Naive thymus-derived CD4-positive, alpha-beta T cell (primary cell): ENCODE measurements around the gene PTCD3. TPM values are rescaled to one million over a fixed set of nuclear protein-coding genes. Genes with fewer than 3 reads are reported as not detected.

ENCODE experiments used
- ATAC-seq: fragments of 150-1000 bp; cut with Tn5 transposase; 2 replicates; pipeline ENCODE4 v1.10.0; 2021; ENCODE audit warnings: mild to moderate bottlenecking, moderate library complexity
- CTCF ChIA-PET: fragments of 350-600 bp; sonication (Branson Sonifier 250); formaldehyde crosslinking; loops from one replicate; lab custom pipeline; 2021; ENCODE audit warnings: antibody characterized with exemption; lab: Charles Lee
- POLR2A ChIA-PET: fragments of 350-600 bp; sonication (Branson Sonifier 250); formaldehyde crosslinking; loops from one replicate; lab custom pipeline; 2021; ENCODE audit warnings: antibody characterized with exemption, inconsistent platforms; lab: Charles Lee
- DNase-seq, 9 donors: peaks; one replicate each; pipeline versions ENCODE4 v3.0.0 to v3.0.0-alpha.2; 2020 to 2022; ENCODE audit warnings: mixed read lengths in 1 of 9
- H3K27ac ChIP-seq: one replicate; pipeline ENCODE4 v1.7.0; 2013; ENCODE audit warnings: mild to moderate bottlenecking, low read depth, low read length, moderate library complexity
- H3K27me3 ChIP-seq, 2 donors: one replicate each; pipeline ENCODE4 v1.7.0; 2013; ENCODE audit warnings: low read length in 2 of 2, mild to moderate bottlenecking in 2 of 2, moderate library complexity in 2 of 2; ENCODE audit not compliant: control insufficient read depth in 2 of 2, insufficient read depth in 2 of 2
- H3K36me3 ChIP-seq, 3 experiments: 1 replicate in 2 of 3; 2 replicates in 1 of 3; pipeline ENCODE4 v1.7.0; 2013; ENCODE audit warnings: low read length in 3 of 3, mild to moderate bottlenecking in 3 of 3, moderate library complexity in 1 of 3; ENCODE audit not compliant: insufficient read depth in 3 of 3, control insufficient read depth in 2 of 3
- H3K4me1 ChIP-seq, 2 donors: one replicate each; pipeline ENCODE4 v1.7.0; 2013; ENCODE audit warnings: low read length in 2 of 2, mild to moderate bottlenecking in 2 of 2, moderate library complexity in 1 of 2; ENCODE audit not compliant: control insufficient read depth in 2 of 2, insufficient read depth in 2 of 2
- H3K4me3 ChIP-seq: 2 replicates; pipeline ENCODE4 v1.7.0; 2013; ENCODE audit warnings: mild to moderate bottlenecking, low read length
- H3K9me3 ChIP-seq, 3 experiments: 1 replicate in 2 of 3; 2 replicates in 1 of 3; pipeline ENCODE4 v1.7.0; 2013; ENCODE audit warnings: low read length in 3 of 3; ENCODE audit not compliant: control insufficient read depth in 2 of 3
- H3K27ac Mint-ChIP-seq, 9 donors: one replicate each; pipeline ENCODE4 v1.8.0; 2020 to 2022; ENCODE audit warnings: mixed read lengths in 9 of 9, mild to moderate bottlenecking in 8 of 9, moderate library complexity in 5 of 9, inconsistent platforms in 2 of 9
- H3K27me3 Mint-ChIP-seq, 5 donors: one replicate each; pipeline ENCODE4 v1.8.0; 2021 to 2022; ENCODE audit warnings: mixed read lengths in 5 of 5, mild to moderate bottlenecking in 1 of 5
- H3K36me3 Mint-ChIP-seq, 5 donors: one replicate each; pipeline ENCODE4 v1.8.0; 2020 to 2022; ENCODE audit warnings: mixed read lengths in 5 of 5, mild to moderate bottlenecking in 3 of 5, inconsistent platforms in 1 of 5
- H3K4me1 Mint-ChIP-seq, 7 donors: one replicate each; pipeline ENCODE4 v1.8.0; 2020 to 2022; ENCODE audit warnings: mixed read lengths in 7 of 7, mild to moderate bottlenecking in 3 of 7, inconsistent platforms in 1 of 7
- H3K4me3 Mint-ChIP-seq, 10 donors: one replicate each; pipeline ENCODE4 v1.8.0; 2020 to 2022; ENCODE audit warnings: mild to moderate bottlenecking in 10 of 10, mixed read lengths in 10 of 10, moderate library complexity in 6 of 10, inconsistent platforms in 2 of 10
- H3K9me3 Mint-ChIP-seq, 11 donors: one replicate each; pipeline ENCODE4 v1.8.0; 2020 to 2022; ENCODE audit warnings: mixed read lengths in 11 of 11, mild to moderate bottlenecking in 4 of 11, inconsistent platforms in 1 of 11, moderate library complexity in 1 of 11
- intact Hi-C, 2 donors: fragments of 100-400 bp; cut with micrococcal nuclease; formaldehyde crosslinking; loops; one replicate each; pipeline ENCODE4 v1.15.1; 2023
- polyA plus RNA-seq, 2 donors: library from polyadenylated mRNA; unstranded; fragments of 300-500 nt; fragmentation: Illumina TruSeq; gene quantifications; one replicate each; pipeline ENCODE4 v1.2.3, GENCODE V29; 2021
- total RNA-seq, 6 experiments: library from RNA in 5 of 6; stranded (reverse) in 5 of 6; gene quantifications; 1 replicate in 5 of 6; 2 replicates in 1 of 6; pipeline ENCODE4 v1.2.3 and lab custom pipeline; 2021 to 2026

Gene PTCD3
- total and polyA plus RNA-seq, 7 experiments from 2014 or later = 47.5 to 207 (median 150) TPM

DNA sequence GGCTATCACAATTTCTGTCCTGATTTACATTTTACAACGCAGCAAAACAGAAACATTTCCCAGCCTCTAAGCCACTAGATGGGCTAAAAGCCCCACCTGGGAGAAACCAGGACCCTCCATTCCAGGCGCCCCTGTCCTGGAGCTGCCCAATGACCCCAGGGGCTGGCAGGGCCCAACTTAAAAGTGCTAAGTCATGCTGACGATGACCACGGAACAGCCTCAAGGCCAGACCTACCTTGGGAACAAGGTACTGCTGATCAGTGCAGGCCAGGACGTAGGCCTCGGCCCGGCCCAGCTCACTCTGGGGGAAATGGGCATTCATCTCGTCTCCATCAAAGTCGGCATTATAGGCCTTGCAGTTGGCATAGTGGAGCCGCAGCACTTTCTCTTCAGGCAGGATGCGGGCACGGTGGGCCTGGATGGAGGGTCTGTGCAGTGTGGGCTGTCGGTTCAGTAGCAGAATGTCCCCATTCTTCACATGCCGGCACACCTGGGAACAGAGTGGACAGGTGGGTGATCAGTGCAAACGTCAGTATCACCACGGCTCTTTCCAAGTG lies 36.2 kb upstream of the PTCD3 start:
- ATAC-seq (no peak), DNase-seq (no peak)
- Mint-ChIP-seq H3K27me3 (no peaks in the 10 kb centered on the region), H3K27ac (peak overlapping the region in 1 of 9 donors; percentile 18), H3K4me3 (no peak overlapping the region), H3K4me1 (peaks cover 10 to 37% (median 13%) of the 10 kb centered on the region in 7 donors), H3K36me3 (peaks cover 26 to 68% (median 50%) of the 10 kb centered on the region in 5 donors), H3K9me3 (peaks cover 0 to 6% (median 0%) of the 10 kb centered on the region in 11 donors)
- H3K4me1 ChIP-seq = peaks cover 12 to 14% of the 10 kb centered on the region in 2 donors
- H3K27ac ChIP-seq = no peak overlapping the region
- H3K4me3 ChIP-seq = no peak overlapping the region
- ChIA-PET CTCF (interaction anchor here (1.5 kb wide), 1 partner anchor 10 kb away, joined by 3 read pairs; no protein-coding TSS in a partner anchor), POLR2A (interaction anchor here (1.1 to 1.2 kb wide), 2 partner anchors 33 to 183 kb away, joined by 3 to 5 read pairs; no protein-coding TSS in a partner anchor)
- H3K9me3 ChIP-seq = no peaks in the 10 kb centered on the region
- H3K27me3 ChIP-seq = no peaks in the 10 kb centered on the region
- intact Hi-C loops = no loop called here
- peaks cover 5 to 72% (median 9%) of the 10 kb centered on the region in 3 experiments for H3K36me3 ChIP-seq

DNA sequence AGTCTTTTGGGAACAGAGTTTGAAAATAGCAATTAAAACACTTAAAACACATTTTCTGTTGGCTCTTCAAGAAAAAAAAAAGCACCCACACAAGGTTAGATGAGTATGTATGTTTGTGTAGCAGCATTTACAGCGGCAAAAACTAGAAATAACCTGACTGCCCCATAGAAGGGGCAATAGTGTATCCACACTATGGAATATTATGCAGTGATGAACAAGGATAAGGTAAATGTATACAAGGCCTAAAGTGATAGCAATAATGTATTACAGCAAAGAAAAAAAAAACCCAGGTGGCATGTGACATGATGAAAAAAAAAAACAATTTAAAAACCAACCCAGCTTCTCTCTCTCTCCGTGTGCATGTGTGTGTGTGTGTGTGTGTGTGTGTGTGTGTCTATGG lies 35.2 kb upstream of the PTCD3 start:
- Histone ChIP-seq H3K27me3 (no peaks in the 10 kb centered on the region), H3K27ac (no peak overlapping the region), H3K4me3 (no peak overlapping the region), H3K4me1 (peaks cover 12 to 14% of the 10 kb centered on the region in 2 donors), H3K9me3 (no peaks in the 10 kb centered on the region), H3K36me3 (peaks cover 5 to 67% (median 9%) of the 10 kb centered on the region in 3 experiments)
- Mint-ChIP-seq H3K27me3 (no peaks in the 10 kb centered on the region), H3K36me3 (peaks cover 18 to 61% (median 40%) of the 10 kb centered on the region in 5 donors), H3K9me3 (peaks cover 0 to 6% (median 0%) of the 10 kb centered on the region in 11 donors), H3K4me1 (peaks cover 10 to 33% (median 13%) of the 10 kb centered on the region in 7 donors), H3K4me3 (no peak overlapping the region), H3K27ac (no peak overlapping the region)
- ATAC-seq (no peak), DNase-seq (no peak)
- CTCF ChIA-PET = interaction anchor here (1.1 kb wide), 1 partner anchor 35 kb away, joined by 3 read pairs; no protein-coding TSS in a partner anchor
- POLR2A ChIA-PET = no interaction called here
- intact Hi-C loops = no loop called here

DNA sequence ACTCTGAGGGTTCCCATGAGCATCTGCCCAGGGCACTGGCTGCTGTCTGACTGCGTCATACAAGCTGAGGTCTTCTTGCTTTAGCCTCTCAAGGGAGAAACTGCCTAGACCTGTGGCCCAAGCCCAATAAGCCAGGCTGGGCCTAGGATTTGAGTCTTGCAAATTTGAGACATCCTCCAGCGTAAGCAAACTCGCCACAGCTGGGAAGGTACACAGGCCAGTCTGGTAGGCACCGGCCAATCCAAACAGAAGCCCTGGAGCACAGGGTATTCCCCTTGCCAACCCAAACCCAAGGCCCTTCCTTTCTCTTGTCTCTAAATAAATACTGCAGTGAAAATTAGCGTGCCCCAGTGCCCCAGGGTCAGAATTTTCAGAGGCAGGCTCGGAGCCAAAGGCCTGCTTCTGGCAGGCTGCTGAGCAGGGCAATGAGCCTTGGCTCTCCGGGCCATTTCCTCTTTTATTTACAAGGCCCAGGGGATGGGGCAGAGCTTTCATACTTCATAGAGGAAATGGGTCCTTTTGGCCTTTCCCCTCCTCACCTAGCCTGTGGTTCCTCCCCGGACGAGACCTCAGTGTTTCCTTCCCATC lies 33.7 kb upstream of the PTCD3 start:
- H3K36me3 Mint-ChIP-seq = peaks cover 18 to 52% (median 36%) of the 10 kb centered on the region in 5 donors
- Histone ChIP-seq H3K9me3 (no peaks in the 10 kb centered on the region), H3K27ac (no peak overlapping the region), H3K36me3 (peaks cover 5 to 75% (median 9%) of the 10 kb centered on the region in 3 experiments), H3K27me3 (no peaks in the 10 kb centered on the region), H3K4me3 (no peak overlapping the region), H3K4me1 (peaks cover 12 to 14% of the 10 kb centered on the region in 2 donors)
- ChIA-PET POLR2A (interaction anchor here (0.9 kb wide), 1 partner anchor 240 kb away, joined by 3 read pairs; no protein-coding TSS in a partner anchor), CTCF (interaction anchor here (0.6 kb wide), 1 partner anchor 219 kb away, joined by 3 read pairs; no protein-coding TSS in a partner anchor)
- H3K4me3 Mint-ChIP-seq = no peak overlapping the region
- intact Hi-C loops = no loop called here
- peaks cover 10 to 37% (median 13%) of the 10 kb centered on the region in 7 donors for H3K4me1 Mint-ChIP-seq
- H3K27ac Mint-ChIP-seq = peak overlapping the region in 7 of 9 donors; percentile 54 to 74 (median 59)
- ATAC-seq (peak; percentile 51), DNase-seq (no peak)
- peaks cover 0 to 6% (median 0%) of the 10 kb centered on the region in 11 donors for H3K9me3 Mint-ChIP-seq
- no peaks in the 10 kb centered on the region for H3K27me3 Mint-ChIP-seq

DNA sequence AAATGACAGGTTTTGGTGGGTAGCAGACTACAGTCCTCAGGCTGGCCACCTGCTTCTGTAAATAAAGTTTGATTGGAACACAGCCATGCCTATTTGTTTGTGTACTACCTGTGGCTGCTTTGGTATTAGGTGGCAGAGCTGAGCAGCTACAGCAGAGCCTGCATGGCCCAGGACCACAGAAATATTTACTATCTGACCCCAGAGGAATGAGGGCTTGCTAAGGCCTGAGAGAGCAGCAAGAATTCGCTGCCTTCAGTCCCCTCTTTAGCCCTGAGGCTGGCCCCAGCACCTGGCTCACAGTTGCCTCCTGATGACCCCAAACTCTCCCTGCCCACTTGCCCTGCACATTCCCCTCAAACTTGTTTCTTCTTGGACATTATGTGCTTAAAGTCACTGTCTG lies 32.8 kb upstream of the PTCD3 start:
- H3K36me3 Mint-ChIP-seq = peaks cover 18 to 52% (median 38%) of the 10 kb centered on the region in 5 donors
- DNase-seq = no peak
- peaks cover 6 to 10% of the 10 kb centered on the region in 2 donors for H3K4me1 ChIP-seq
- H3K9me3 Mint-ChIP-seq = peaks cover 0 to 6% (median 0%) of the 10 kb centered on the region in 11 donors
- intact Hi-C loops = no loop called here
- ATAC-seq = no peak
- H3K4me3 ChIP-seq = no peak overlapping the region
- peaks cover 5 to 39% (median 8%) of the 10 kb centered on the region in 7 donors for H3K4me1 Mint-ChIP-seq
- H3K36me3 ChIP-seq = peaks cover 5 to 84% (median 9%) of the 10 kb centered on the region in 3 experiments
- no peaks in the 10 kb centered on the region for H3K27me3 Mint-ChIP-seq
- CTCF ChIA-PET = interaction anchor here (0.6 kb wide), 1 partner anchor 220 kb away, joined by 3 read pairs; no protein-coding TSS in a partner anchor
- no peak overlapping the region for H3K4me3 Mint-ChIP-seq
- peak overlapping the region in 3 of 9 donors; percentile 3 to 71 (median 30) for H3K27ac Mint-ChIP-seq
- H3K27ac ChIP-seq = no peak overlapping the region
- H3K9me3 ChIP-seq = no peaks in the 10 kb centered on the region
- POLR2A ChIA-PET = no interaction called here
- H3K27me3 ChIP-seq = no peaks in the 10 kb centered on the region

DNA sequence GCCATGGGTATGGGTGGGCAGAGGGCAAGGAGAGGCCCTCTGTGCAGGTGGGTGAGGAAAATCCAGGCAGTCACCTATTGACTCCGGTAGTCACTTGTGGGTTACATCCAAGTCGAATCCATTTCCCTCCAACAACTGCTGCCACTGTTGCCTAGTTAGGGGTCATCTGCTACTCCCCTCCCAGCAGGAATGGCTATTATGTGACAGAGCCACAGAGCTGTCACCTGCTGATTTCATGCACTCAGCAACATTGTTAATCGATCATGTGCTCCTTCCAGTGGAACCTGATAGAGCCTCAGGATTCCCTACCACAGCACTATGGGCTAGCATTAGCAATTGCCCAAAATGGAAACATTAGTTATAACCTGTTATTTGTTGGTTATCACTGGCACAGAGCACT lies 31.8 kb upstream of the PTCD3 start:
- H3K9me3 ChIP-seq = no peaks in the 10 kb centered on the region
- H3K4me1 Mint-ChIP-seq = peaks cover 2 to 40% (median 15%) of the 10 kb centered on the region in 7 donors
- DNase-seq (no peak), ATAC-seq (no peak)
- H3K9me3 Mint-ChIP-seq = peaks cover 0 to 6% (median 0%) of the 10 kb centered on the region in 11 donors
- ChIA-PET CTCF (interaction anchor here (1.0 kb wide), 1 partner anchor 247 kb away, joined by 3 read pairs; no protein-coding TSS in a partner anchor), POLR2A (no interaction called here)
- peak overlapping the region in 1 of 9 donors; percentile 28 for H3K27ac Mint-ChIP-seq
- intact Hi-C loops = no loop called here
- no peaks in the 10 kb centered on the region for H3K27me3 ChIP-seq
- no peaks in the 10 kb centered on the region for H3K27me3 Mint-ChIP-seq
- no peak overlapping the region for H3K4me3 ChIP-seq
- peaks cover 15 to 48% (median 37%) of the 10 kb centered on the region in 5 donors for H3K36me3 Mint-ChIP-seq
- peaks cover 5 to 76% (median 6%) of the 10 kb centered on the region in 3 experiments for H3K36me3 ChIP-seq
- no peak overlapping the region for H3K27ac ChIP-seq
- H3K4me3 Mint-ChIP-seq = no peak overlapping the region
- H3K4me1 ChIP-seq = peaks cover 0 to 4% of the 10 kb centered on the region in 2 donors

DNA sequence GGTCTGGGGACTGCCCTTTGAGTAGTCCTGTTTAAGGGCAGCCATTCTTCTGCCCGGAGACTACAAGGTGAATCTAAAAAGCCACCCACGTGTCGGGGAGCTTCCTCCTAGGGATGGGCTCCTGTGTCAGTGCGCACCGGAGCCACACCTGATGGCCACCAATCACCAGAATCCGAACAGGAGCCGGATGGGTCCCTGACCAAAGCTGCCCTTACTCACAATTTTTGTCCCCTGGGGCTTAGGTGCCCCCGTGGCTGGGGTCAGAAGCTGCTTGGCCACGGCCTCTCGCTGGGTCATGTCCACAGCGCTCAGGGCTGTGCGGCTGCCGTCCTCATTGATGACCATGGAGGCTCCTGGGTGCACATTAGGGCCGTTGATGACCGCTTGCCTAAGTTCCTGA lies 31.2 kb upstream of the PTCD3 start:
- Mint-ChIP-seq H3K27ac (no peak overlapping the region), H3K4me1 (peaks cover 0 to 42% (median 18%) of the 10 kb centered on the region in 7 donors), H3K36me3 (peaks cover 13 to 46% (median 34%) of the 10 kb centered on the region in 5 donors), H3K4me3 (no peak overlapping the region), H3K9me3 (peaks cover 0 to 6% (median 0%) of the 10 kb centered on the region in 11 donors), H3K27me3 (no peaks in the 10 kb centered on the region)
- intact Hi-C loops = loop anchor here in 1 of 2 donors (5.0 kb wide), 1 partner anchor 323 kb away; the partner anchor contains the start of gene ATOH8
- POLR2A ChIA-PET = no interaction called here
- Histone ChIP-seq H3K27ac (no peak overlapping the region), H3K36me3 (peaks cover under 1 to 71% (median 1%) of the 10 kb centered on the region in 3 experiments), H3K27me3 (no peaks in the 10 kb centered on the region), H3K9me3 (no peaks in the 10 kb centered on the region), H3K4me1 (peaks cover 5 to 10% of the 10 kb centered on the region in 2 donors), H3K4me3 (no peak overlapping the region)
- CTCF ChIA-PET = interaction anchor here (1.0 kb wide), 1 partner anchor 247 kb away, joined by 3 read pairs; no protein-coding TSS in a partner anchor
- DNase-seq (no peak), ATAC-seq (no peak)
